RWPE1 (cell line): Measurements from ENCODE around the gene DRICH1.

ENCODE experiments used
- CTCF ChIA-PET: fragments of 350-600 bp; sonication (Branson Sonifier 250); formaldehyde crosslinking; extraction: SDS; loops from one replicate; lab custom pipeline; 2021; lab: Yijun Ruan, JAX
- POLR2A ChIA-PET: fragments of 400-600 bp; formaldehyde crosslinking; extraction: SDS; loops from one replicate; lab custom pipeline; 2020; ENCODE audit warnings: antibody characterized with exemption; ENCODE audit not compliant: low non-redundant PET; lab: Yijun Ruan, JAX
- DNase-seq: peaks from one replicate; pipeline ENCODE4 v3.0.0; 2012; ENCODE audit warnings: low spot score
- H3K27ac ChIP-seq: fragments of 450-650 bp; 2 replicates; pipeline ENCODE4 v1.5.1; 2017
- CTCF ChIP-seq: fragments of 450-650 bp; conservative IDR thresholded peaks from 2 replicates; pipeline ENCODE4 v1.5.1; 2017; ENCODE audit warnings: low read depth, mild to moderate bottlenecking

Gene DRICH1

GRCh38 chr22:23583153-23583552, 49.0 kb downstream of the DRICH1 start:
- ChIA-PET CTCF (no interaction called here), POLR2A (no interaction called here)
- DNase-seq = no peak
- TF ChIP-seq CTCF = no peak
- H3K27ac ChIP-seq = no peak overlapping the region

GRCh38 chr22:23581260-23581650, 50.9 kb downstream of the DRICH1 start:
- POLR2A ChIA-PET = no interaction called here
- TF ChIP-seq CTCF = no peak
- DNase-seq = no peak
- no peak overlapping the region for H3K27ac ChIP-seq
- CTCF ChIA-PET = no interaction called here

GRCh38 chr22:23580576-23581259, 51.4 kb downstream of the DRICH1 start:
- POLR2A ChIA-PET = no interaction called here
- DNase-seq = no peak
- CTCF ChIA-PET = no interaction called here

GRCh38 chr22:23579870-23580575, 52.1 kb downstream of the DRICH1 start, which contains the start of gene IGLL1:
IGLL1 (minus strand) TSS chr22:23580290; CDS start chr22:23580190, 100 bp downstream.
- DNase-seq = no peak
- CTCF ChIA-PET = no interaction called here
- TF ChIP-seq CTCF = no peak
- H3K27ac ChIP-seq = no peak within 1 kb of the TSS
- POLR2A ChIA-PET = no interaction called here

More at GRCh38 chr22:23580576-23581259, 51.4 kb downstream of the DRICH1 start:
- no peak overlapping the region for H3K27ac ChIP-seq
- TF ChIP-seq CTCF = no peak

GRCh38 chr22:23579280-23579679, 52.8 kb downstream of the DRICH1 start:
- ChIA-PET POLR2A (interaction anchor here (0.6 kb wide), 1 partner anchor 1736 kb away, joined by 5 read pairs; no protein-coding TSS in a partner anchor), CTCF (no interaction called here)
- no peak overlapping the region for H3K27ac ChIP-seq
- DNase-seq = no peak
- no peak for TF ChIP-seq CTCF

- TF ChIP-seq CTCF = no peak
These were observed 53.8 kb downstream of the DRICH1 start for GRCh38 chr22:23578306-23578705.

More at GRCh38 chr22:23578306-23578705, 53.8 kb downstream of the DRICH1 start:
- DNase-seq = no peak
- H3K27ac ChIP-seq = no peak overlapping the region
- POLR2A ChIA-PET = no interaction called here
- CTCF ChIA-PET = interaction anchor here (0.7 kb wide), 2 partner anchors 12 to 894 kb away, joined by 3 read pairs; no protein-coding TSS in a partner anchor
